ENCODE data around the gene SHC3. TPM values are rescaled to one million over a fixed set of nuclear protein-coding genes. Genes with fewer than 3 reads are reported as not detected.

The SHC3 gene
- total RNA-seq, 1 experiment from 2014 or later, result 1.8 TPM

DNA sequence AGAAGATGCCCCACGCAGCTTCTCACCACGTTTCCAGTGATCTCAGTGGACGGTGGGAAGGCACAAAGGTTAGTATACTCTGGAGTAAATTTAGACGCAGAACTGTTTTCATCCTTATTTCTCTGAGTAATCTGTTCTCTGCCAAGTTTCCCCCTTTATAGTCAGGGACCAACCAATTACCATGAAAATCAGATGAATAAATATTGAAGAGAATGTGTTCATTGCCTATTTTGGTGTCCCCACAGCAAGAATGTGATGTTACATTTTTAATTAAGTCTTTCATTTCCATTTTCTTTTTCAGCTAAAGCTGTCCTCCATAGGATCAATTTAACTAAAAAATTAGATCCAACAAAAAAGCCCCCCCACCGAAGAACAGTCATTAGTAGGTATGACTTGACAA lies 146.0 kb downstream of the SHC3 start:
- no peak overlapping the region for H3K4me2 ChIP-seq (ENCODE audit: insufficient read depth, insufficient read length, low read length)
- no peaks in the 10 kb centered on the region for H3K79me2 ChIP-seq (ENCODE audit: insufficient read depth, low read length)
- H2BK12ac ChIP-seq (ENCODE audit: insufficient read length, low read depth, low read length), result no peak overlapping the region
- H3K27ac ChIP-seq (ENCODE audit: insufficient read length, low read depth, low read length), result no peak overlapping the region
- H4K91ac ChIP-seq (ENCODE audit: insufficient read length, low read depth, low read length), result no peak overlapping the region
- no peak overlapping the region for H2BK15ac ChIP-seq (ENCODE audit: low read depth, low read length)
- H3K9me3 ChIP-seq (ENCODE audit: control insufficient read depth, low read depth, low read length), result no peaks in the 10 kb centered on the region
- Mint-ChIP-seq H3K9me3 (peaks cover 7 to 12% of the 10 kb centered on the region in 2 experiments), H3K4me3 (no peak overlapping the region), H3K27ac (no peak overlapping the region), H3K27me3 (ENCODE audit: low read depth) (no peaks in the 10 kb centered on the region; the same call in 1 of the 2 replicates), H3K36me3 (ENCODE audit: insufficient read depth in 1 of 3, low read depth in 3 of 3) (peaks cover 0 to 3% (median 2%) of the 10 kb centered on the region in 3 experiments; a peak in 5 of 7 replicates), H3K4me1 (no peaks in the 10 kb centered on the region)
- H3K27me3 ChIP-seq (ENCODE audit: insufficient read depth, low read length), result no peaks in the 10 kb centered on the region
- no peak overlapping the region for H3K9ac ChIP-seq (ENCODE audit: extremely low read depth, insufficient read length, low read length)
- H3K18ac ChIP-seq (ENCODE audit: insufficient read length, low read depth, low read length), result no peak overlapping the region
- TF ChIP-seq, protein P1, sequence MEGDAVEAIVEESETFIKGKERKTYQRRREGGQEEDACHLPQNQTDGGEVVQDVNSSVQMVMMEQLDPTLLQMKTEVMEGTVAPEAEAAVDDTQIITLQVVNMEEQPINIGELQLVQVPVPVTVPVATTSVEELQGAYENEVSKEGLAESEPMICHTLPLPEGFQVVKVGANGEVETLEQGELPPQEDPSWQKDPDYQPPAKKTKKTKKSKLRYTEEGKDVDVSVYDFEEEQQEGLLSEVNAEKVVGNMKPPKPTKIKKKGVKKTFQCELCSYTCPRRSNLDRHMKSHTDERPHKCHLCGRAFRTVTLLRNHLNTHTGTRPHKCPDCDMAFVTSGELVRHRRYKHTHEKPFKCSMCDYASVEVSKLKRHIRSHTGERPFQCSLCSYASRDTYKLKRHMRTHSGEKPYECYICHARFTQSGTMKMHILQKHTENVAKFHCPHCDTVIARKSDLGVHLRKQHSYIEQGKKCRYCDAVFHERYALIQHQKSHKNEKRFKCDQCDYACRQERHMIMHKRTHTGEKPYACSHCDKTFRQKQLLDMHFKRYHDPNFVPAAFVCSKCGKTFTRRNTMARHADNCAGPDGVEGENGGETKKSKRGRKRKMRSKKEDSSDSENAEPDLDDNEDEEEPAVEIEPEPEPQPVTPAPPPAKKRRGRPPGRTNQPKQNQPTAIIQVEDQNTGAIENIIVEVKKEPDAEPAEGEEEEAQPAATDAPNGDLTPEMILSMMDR (conservative IDR thresholded peaks at IDR 0.05), result no peak
- H2BK20ac ChIP-seq (ENCODE audit: low read depth, low read length, poor library complexity, severe bottlenecking), result no peak overlapping the region
- H3K4me1 ChIP-seq (ENCODE audit: insufficient read depth, low read length), result no peaks in the 10 kb centered on the region
- no peaks in the 10 kb centered on the region for H3K79me1 ChIP-seq (ENCODE audit: insufficient read depth, low read depth, low read length, poor library complexity, severe bottlenecking)
- H4K20me1 ChIP-seq (ENCODE audit: control insufficient read depth, insufficient read depth, insufficient read length), result no peaks in the 10 kb centered on the region
- no peak overlapping the region for H2BK5ac ChIP-seq (ENCODE audit: insufficient read length, low read length)
- H3K14ac ChIP-seq (ENCODE audit: insufficient read depth, low read length), result no peak overlapping the region
- no peak overlapping the region for H4K8ac ChIP-seq (replicated peaks; ENCODE audit: insufficient read length, low read depth, low read length)
- no peak overlapping the region for H3K56ac ChIP-seq (ENCODE audit: insufficient read length, low read depth, low read length)
- H3K23ac ChIP-seq (ENCODE audit: insufficient read length, low read depth, low read length), result no peak overlapping the region
- H2AFZ ChIP-seq (ENCODE audit: low read length), result no peak overlapping the region
- no CpG with 5 or more reads among the region's 5 CpGs for WGBS (ENCODE audit: extremely low coverage, insufficient read length, low lambda C conversion rate)
- no peak overlapping the region for H4K5ac ChIP-seq (ENCODE audit: insufficient read length, low read depth, low read length)
- H3T11ph ChIP-seq (ENCODE audit: low read length), result no peak overlapping the region
- no peaks in the 10 kb centered on the region for H3K23me2 ChIP-seq (ENCODE audit: insufficient read length, low read depth, low read length, poor library complexity, severe bottlenecking)
- no peak overlapping the region for H2AK5ac ChIP-seq (ENCODE audit: insufficient read length, low read length)
- no peak overlapping the region for H3K4ac ChIP-seq (ENCODE audit: low read depth, low read length)
- no peak for DNase-seq
- no peak overlapping the region for H2BK120ac ChIP-seq (ENCODE audit: low read depth, low read length, poor library complexity, severe bottlenecking)

Measured in H9 (cell line).